Loucy (cell line): Measurements from ENCODE around the gene LCOR.

Source experiments
- H2AFZ ChIP-seq: fragments of 200-600 bp; sonication (generic); 2 replicates; pipeline ENCODE4 v1.6.0; 2016; ENCODE audit warnings: antibody characterized with exemption, mild to moderate bottlenecking, low read length, moderate library complexity
- H3F3A ChIP-seq: fragments of 200-600 bp; 2 replicates; pipeline ENCODE4 v1.6.0; 2016; ENCODE audit warnings: antibody characterized with exemption, low read depth, mild to moderate bottlenecking
- H3K27me3 ChIP-seq: fragments of 200-600 bp; sonication (generic); 2 replicates; pipeline ENCODE4 v1.6.1; 2014; ENCODE audit warnings: low read length, mild to moderate bottlenecking; ENCODE audit not compliant: insufficient read depth, poor library complexity, severe bottlenecking
- H3K36me3 ChIP-seq: fragments of 200-600 bp; sonication (generic); 2 replicates; pipeline ENCODE4 v1.6.1; 2016; ENCODE audit warnings: low read length; ENCODE audit not compliant: insufficient read depth
- H3K4me1 ChIP-seq: fragments of 200-600 bp; sonication (generic); 2 replicates; pipeline ENCODE4 v1.5.1; 2014; ENCODE audit warnings: low read length, mild to moderate bottlenecking; ENCODE audit not compliant: insufficient read depth, poor library complexity, severe bottlenecking
- H3K4me2 ChIP-seq: fragments of 200-600 bp; sonication (generic); 2 replicates; pipeline ENCODE4 v1.6.0; 2014; ENCODE audit warnings: antibody characterized with exemption, low read length, low read depth, mild to moderate bottlenecking; ENCODE audit not compliant: poor library complexity, severe bottlenecking
- H3K4me3 ChIP-seq: fragments of 200-600 bp; sonication (generic); 2 replicates; pipeline ENCODE4 v1.5.1; 2014; ENCODE audit warnings: low read length, mild to moderate bottlenecking, mixed read lengths; ENCODE audit not compliant: poor library complexity, severe bottlenecking
- H3K79me2 ChIP-seq: fragments of 200-600 bp; sonication (generic); 2 replicates; pipeline ENCODE4 v1.6.1; 2014; ENCODE audit warnings: low read length; ENCODE audit not compliant: insufficient read depth
- H3K9ac ChIP-seq: fragments of 200-600 bp; sonication (generic); 2 replicates; pipeline ENCODE4 v1.6.0; 2014; ENCODE audit warnings: mild to moderate bottlenecking, low read depth, low read length, moderate library complexity; ENCODE audit not compliant: poor library complexity, severe bottlenecking
- H3K9me2 ChIP-seq: fragments of 200-600 bp; sonication (generic); replicated peaks from 2 replicates; pipeline ENCODE4 v1.6.1; 2016; ENCODE audit warnings: low read depth, low read length, mixed read lengths
- H3K9me3 ChIP-seq: fragments of 200-600 bp; sonication (generic); 2 replicates; pipeline ENCODE4 v1.6.1; 2014; ENCODE audit warnings: mild to moderate bottlenecking, antibody characterized with exemption, low read length, low read depth; ENCODE audit not compliant: insufficient read depth
- H4K20me1 ChIP-seq: fragments of 200-600 bp; sonication (generic); 2 replicates; pipeline ENCODE4 v1.6.0; 2014; ENCODE audit warnings: antibody characterized with exemption, low read length, mild to moderate bottlenecking; ENCODE audit not compliant: insufficient read depth, poor library complexity, severe bottlenecking
- CTCF ChIP-seq: fragments of 200-600 bp; sonication (generic); conservative IDR thresholded peaks from 2 replicates; pipeline ENCODE4 v1.5.1; 2014; ENCODE audit warnings: mild to moderate bottlenecking, antibody characterized with exemption, low read length
- EZH2phosphoT487 ChIP-seq: fragments of 200-600 bp; IDR thresholded peaks from 2 replicates; pipeline ENCODE4 v1.6.1; 2018; ENCODE audit warnings: antibody characterized with exemption, mild to moderate bottlenecking, moderate library complexity, borderline replicate concordance

Gene LCOR

DNA sequence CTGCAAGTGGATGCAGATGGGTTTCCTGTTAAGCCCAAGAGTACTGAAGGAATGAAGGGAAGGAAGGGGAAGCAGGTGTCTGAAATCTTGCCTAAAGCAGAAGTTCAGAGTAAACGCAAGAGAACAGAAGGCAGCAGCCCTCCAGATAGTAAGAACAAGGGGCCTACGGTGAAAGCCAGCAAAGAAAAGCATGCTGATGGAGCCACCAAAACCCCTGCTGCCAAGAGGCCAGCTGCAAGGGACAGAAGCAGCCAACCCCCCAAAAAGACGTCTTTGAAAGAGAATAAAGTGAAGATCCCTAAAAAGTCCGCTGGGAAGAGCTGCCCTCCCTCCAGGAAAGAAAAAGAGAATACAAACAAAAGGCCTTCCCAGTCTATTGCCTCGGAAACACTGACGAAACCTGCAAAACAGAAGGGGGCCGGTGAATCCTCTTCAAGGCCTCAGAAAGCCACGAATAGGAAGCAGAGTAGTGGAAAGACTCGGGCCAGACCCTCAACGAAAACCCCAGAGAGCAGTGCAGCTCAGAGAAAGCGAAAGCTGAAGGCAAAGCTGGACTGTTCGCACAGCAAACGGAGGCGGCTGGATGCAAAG is 152.5 kb downstream of the LCOR start:
- no peak for TF ChIP-seq EZH2phosphoT487
- TF ChIP-seq CTCF, result no peak
- Histone ChIP-seq H3K9me3 (no peaks in the 10 kb centered on the region), H2AFZ (no peak overlapping the region), H3K4me3 (no peak overlapping the region), H3K4me1 (no peaks in the 10 kb centered on the region), H3K27me3 (no peaks in the 10 kb centered on the region), H4K20me1 (no peaks in the 10 kb centered on the region), H3K79me2 (no peaks in the 10 kb centered on the region), H3K9ac (no peak overlapping the region), H3K36me3 (peaks cover 32% of the 10 kb centered on the region), H3K4me2 (no peak overlapping the region), H3K9me2 (no peaks in the 10 kb centered on the region), H3F3A (no peaks in the 10 kb centered on the region)

- TF ChIP-seq CTCF, result no peak
- TF ChIP-seq EZH2phosphoT487, result no peak
- Histone ChIP-seq H3K9me2 (no peaks in the 10 kb centered on the region), H3K4me3 (no peak overlapping the region), H3K4me2 (no peak overlapping the region), H3K79me2 (no peaks in the 10 kb centered on the region), H3K9ac (no peak overlapping the region), H3K36me3 (peaks cover 24% of the 10 kb centered on the region), H3K9me3 (no peaks in the 10 kb centered on the region), H4K20me1 (no peaks in the 10 kb centered on the region), H3F3A (no peaks in the 10 kb centered on the region), H3K4me1 (no peaks in the 10 kb centered on the region), H3K27me3 (no peaks in the 10 kb centered on the region), H2AFZ (no peak overlapping the region)
Measured at GRCh38 chr10:96986200-96986856, 154.2 kb downstream of the LCOR start.

DNA sequence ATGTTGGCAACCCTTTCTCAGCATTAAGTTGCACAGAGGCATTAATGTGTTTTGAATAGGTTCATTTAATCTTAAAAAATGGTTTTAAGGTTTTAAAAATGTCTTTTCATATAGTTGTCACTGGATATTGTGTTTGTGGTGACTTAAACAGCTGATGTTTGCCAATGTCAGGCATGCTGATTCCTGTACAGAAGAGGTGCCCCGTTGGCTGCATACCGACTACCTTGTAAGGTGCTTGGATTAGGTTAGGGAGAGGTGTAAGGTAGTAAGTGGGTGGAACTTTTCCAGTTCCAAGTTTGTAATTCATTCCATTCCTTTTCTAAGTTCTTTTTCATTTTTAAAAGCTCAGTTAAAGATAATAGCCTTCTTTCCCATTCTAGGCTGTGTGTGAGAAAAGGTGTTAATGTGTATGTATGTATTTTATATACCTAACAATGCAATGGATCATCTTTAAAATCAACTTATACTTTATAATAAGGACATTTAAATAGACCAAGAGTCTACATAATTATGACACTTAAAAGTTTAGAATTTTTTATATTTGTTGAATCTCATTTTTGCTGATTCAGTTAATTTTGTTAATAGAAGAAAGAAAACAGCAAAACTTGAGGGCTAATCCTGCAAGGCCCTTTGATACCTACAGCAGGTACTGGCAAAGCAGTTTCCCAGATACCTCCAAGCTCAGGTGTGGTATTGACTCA is 155.2 kb downstream of the LCOR start:
- Histone ChIP-seq H3K79me2 (no peaks in the 10 kb centered on the region), H2AFZ (no peak overlapping the region), H3F3A (no peaks in the 10 kb centered on the region), H3K9me2 (no peaks in the 10 kb centered on the region), H3K27me3 (no peaks in the 10 kb centered on the region), H3K9me3 (no peaks in the 10 kb centered on the region), H3K4me3 (no peak overlapping the region), H3K36me3 (peaks cover 14% of the 10 kb centered on the region; the same call in 1 of the 2 replicates), H4K20me1 (no peaks in the 10 kb centered on the region), H3K4me1 (no peaks in the 10 kb centered on the region), H3K4me2 (no peak overlapping the region), H3K9ac (no peak overlapping the region)
- no peak for TF ChIP-seq CTCF
